ENCODE results near the gene SLC7A8.

The SLC7A8 gene

DNA sequence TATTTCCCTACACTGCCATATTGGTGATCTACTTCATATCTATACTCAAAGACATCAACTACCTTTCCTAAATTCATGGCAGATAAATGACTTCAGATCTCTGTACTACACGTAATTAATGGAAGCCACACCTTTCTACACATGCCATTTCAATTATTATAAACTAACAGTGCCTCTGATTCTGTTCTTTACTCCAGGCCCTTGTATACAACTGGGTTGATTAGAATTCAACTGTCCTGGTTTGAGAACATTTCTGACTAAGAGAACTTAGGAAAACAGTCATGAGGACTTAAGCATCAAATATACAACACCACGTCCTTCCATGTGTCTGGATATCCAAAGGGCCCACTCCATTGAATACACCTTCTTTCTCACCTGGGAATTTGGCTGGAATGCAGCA, 90.4 kb downstream of the SLC7A8 start:
- no peak for DNase-seq

DNA sequence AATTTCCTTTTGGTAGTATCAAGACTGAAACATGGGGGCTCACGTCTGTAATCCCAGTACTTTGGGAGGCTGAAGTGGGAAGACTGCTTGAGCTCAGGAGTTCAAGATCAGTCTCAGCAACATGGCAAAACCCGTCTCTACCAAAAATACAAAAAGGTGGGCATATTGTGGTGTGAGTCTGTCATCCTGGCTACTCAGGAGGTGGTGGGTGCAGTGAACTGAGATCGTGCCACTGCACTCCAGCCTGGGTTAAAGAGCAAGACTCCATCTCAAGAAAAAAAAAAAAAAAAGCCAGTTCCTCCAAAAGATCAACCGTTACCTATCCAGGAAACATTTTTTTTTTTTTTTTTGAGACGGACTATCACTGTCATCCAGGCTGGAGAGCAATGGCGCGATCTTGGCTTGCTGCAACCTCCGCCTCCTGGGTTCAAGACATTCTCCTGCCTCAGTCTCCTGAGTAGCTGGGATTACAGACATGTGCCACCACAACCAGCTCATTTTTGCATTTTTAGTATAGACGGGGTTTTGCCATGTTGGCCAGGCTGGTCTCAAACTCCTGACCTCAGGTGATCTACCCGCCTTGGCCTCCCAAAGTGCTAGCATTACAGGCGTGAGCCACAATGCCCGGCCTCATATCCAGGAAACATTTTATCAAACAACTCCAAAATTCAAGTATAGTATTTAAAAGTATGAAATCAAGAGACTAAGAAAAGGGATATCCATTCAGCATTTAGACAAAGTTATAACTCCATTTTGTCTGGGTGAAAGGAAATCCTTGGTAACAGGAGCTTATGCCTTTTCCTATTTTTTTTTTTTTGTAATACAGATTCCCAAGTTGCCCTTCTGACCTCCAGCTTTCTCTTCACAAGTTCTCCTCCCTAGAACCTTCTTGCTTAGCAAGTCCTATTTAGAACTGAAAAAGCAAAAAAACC, 91.9 kb downstream of the SLC7A8 start:
- no peak for DNase-seq

DNA sequence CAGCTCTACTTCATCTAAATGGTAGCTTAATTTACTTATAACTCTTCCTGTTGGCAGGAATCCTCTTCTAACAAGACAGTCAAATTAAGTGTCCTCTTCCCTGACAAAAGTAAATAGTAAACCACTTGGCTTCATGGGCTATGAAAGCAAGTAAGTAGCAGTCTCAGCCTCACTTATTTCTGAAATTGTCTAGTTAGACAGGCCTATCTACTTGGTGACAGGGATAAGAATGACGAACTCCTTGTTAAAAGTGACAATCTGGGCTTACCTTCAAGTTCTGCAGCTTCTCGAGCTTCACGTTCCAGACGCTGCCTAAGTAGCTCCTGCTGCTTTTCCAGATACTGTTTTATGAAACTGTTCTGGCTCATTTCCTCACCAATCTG, 93.2 kb downstream of the SLC7A8 start:
- DNase-seq, result no peak

DNA sequence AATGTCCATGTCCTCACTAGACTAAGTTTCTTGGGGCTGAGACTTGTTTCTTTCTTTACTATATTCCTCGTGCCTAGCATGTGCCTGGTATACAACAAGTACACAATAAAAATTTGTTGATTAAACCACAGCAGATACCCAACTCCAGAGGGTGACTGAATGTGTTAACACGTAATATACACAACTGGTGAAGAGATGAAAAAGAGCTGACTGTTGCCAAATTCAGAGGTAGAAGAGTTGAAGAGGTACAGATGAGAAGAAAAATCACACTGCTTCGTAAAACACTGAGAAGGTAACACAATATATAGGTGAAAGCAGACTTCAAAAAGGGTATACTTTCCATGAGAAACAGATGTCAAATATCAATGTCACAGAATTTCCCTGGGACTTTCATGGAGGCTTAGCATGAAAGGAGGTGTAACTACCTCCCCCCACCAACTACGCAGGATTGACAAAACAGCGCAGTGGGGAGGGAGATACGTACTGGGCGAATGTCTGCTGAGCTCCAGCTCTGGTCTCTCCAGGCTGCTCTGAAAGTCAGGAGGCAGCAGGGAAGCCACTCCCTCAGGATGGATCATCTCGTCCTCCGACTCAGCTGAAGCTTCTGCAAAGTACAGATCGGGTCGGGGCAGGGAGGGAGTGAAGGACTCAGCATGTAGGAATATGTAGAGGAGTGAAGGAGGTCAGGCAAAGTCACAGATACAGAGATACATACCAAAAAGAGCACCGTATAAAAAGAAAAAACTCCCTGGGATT, 93.8 kb downstream of the SLC7A8 start:
- no peak for DNase-seq

DNA sequence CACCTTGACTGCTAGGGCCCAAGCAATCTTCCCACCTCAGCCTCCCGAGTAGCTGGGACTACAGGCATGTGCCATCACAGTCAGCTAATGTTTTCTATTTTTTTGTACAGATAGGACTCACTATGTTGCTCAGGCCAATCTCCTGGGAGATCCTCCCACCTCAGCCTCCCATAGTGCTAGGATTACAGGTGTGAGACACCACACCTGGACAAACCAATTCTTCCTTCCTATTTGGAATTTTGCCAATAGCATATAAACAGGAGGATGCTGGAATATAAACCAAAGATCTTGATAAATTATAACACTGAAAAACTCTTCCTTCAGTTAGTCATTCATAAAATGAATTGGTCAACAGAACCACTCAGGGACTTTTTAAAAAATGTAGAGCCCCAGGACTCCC, 96.9 kb downstream of the SLC7A8 start:
- no peak for DNase-seq

DNA sequence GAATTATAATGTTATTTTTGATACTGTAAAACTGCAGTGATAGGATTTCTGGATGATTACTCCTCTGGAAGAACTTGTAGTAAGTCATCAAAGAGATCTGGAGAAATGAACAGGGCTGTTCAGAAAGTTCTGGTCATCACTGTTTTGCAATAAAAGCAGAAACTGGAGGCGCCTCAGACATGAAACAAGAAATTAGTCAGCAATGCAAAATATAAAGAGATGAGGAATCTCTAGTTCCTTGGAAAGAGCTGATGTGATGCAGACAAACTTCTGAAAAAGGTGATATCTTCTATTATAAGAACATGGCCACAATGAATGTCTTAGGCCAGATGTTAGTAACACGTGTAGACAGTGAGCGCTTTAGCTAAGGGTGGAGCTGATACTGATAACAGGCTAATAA, 98.0 kb downstream of the SLC7A8 start:
- DNase-seq, result no peak

DNA sequence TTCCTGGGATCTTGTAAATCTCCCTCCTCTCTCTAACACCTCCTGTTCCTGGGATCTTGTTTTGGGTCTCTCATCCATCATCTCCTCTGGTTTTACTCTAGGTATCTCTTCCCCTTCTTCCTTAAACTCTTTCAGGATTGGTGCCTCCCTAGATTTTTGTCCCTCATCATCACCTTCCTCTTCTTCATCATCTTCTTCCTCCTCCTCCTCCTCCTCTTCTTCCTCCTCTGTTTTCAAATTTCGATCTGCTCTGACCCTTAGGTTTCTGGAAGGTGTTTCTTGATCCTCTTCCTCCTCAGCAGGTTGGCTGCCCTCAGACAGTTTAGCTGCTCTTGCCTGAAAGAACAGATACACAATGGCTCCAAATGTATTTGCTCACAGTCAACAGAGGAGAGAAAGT, 103.0 kb downstream of the SLC7A8 start:
- DNase-seq, result no peak

DNA sequence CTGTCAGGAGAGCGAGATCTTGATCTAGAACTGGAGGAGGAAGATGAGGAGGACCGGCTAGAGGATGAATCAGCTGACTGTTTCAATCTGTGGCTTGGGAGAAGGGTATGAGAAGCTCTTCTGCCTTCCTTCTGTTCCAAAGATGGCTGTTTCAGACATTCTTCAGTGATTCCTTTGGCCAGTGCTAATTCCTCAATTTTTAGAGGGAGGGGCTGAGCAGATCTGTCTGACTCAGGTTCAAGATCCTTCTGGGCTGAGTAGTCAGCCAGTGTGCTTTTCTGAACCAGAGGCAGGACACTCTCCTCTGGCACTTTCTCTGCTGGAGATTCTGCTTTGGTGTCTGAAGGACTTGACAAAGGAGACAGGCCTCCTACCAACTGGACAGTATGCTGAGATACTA, 103.7 kb downstream of the SLC7A8 start:
- DNase-seq, result no peak

DNA sequence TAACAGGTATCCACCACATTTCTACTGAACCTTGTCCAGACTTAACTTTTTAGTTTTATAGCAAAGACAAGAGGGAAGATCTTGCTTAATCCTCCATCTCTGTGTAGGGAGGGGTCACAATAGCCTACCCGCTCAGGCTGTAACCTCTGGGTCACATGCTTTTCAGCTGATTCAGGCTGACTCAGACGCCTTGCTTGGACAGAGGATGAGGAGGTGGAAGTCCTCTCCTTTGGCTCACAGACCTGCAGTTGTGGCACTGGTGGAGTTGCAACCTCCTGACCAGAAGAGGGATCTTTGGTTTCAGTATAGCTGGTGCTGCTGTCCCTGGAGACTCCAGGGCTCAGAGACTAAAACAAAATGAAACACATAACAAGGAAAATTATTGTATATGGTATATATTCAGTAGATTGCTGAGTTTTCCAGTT, 104.8 kb downstream of the SLC7A8 start:
- DNase-seq, result no peak

DNA sequence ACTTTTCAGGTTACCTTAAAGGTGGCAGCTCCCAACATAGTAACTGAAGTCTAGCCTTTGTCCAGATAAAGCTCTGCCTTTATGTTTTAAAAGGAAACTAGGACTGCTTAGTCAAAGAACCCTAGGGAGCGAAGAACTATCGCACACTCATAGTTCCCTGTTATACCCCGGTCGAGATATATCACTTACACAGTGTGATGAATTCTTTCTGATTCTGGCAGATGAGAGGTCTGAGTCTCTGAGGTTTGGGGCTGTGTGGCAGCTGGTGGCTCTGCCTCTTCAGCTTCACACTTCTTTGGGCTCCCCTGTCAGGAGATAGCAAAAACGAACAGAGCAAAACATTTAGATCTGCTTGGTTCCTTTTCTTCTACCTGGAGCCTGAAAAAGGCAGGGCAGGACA, 105.5 kb downstream of the SLC7A8 start:
- DNase-seq, result no peak

DNA sequence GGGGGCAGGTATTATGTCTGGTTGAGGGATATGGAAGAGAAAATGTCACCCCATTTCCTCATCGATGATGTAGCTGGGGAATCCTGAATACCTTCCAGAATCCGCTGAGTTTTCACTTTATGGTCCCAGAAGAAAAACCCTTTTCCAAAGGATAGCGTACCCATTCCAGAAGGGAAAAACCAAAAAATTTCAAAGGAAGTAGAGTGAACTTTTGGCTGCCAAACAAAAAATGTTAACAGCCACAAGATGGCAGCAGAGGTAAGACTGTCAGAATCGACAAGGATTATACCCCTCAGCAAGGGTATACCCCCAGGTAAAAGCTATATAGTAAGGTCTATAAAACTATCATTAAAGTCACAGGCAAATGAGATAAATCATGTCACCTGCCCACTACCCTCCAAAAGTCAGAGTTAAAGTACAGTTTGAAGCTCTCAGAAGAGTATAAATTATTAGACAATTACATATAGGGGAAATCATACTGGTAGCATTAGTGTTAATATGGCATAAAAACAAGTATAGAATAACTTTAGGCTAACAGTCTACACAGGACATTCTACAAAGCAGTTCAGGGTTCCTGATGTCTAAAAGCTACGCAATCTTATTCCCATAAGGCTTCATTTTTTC, 106.6 kb downstream of the SLC7A8 start:
- no peak for DNase-seq

Measured in cerebellar nuclear complex (tissue), 1 donor.